Measurements from ENCODE around the gene HDGFL1. TPM values are rescaled to one million over a fixed set of nuclear protein-coding genes. Genes with fewer than 3 reads are reported as not detected.

The HDGFL1 gene
- total and polyA plus RNA-seq, 2 experiments from 2014 or later = not detected

DNA sequence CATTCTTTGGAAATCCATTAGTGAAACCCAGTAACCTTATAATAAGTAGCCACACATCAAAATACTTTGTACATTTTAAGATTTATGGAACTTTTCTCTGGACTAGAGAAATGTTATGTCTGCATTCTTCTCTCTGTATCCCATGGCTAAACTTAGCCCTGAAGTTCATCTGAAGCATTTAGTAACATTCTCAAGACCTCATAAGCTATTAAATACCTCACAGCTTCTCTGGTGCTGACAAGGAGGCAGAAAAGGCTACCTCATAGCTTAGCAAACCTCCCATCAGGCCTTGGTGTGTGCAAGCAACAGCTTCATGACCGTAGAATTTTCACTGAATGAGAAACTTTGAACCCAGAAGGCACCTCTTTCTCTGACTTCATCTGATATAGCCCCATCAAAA is 38.9 kb upstream of the HDGFL1 start:
- H3K9ac ChIP-seq = no peak overlapping the region
- H3K27me3 ChIP-seq (replicated peaks; ENCODE audit: insufficient read depth) = no peaks in the 10 kb centered on the region
- TF ChIP-seq EZH2phosphoT487 (IDR thresholded peaks at IDR 0.05; ENCODE audit: insufficient read depth, low read depth) (no peak), EZH2 (IDR thresholded peaks at IDR 0.05; ENCODE audit: insufficient read depth, poor library complexity, severe bottlenecking) (no peak)
- no peak overlapping the region for H2AFZ ChIP-seq
- H3K4me2 ChIP-seq (ENCODE audit: unreplicated experiment) = no peak overlapping the region
- no peaks in the 10 kb centered on the region for H4K20me1 ChIP-seq (ENCODE audit: insufficient read depth)
- no peak overlapping the region for H3K4me3 ChIP-seq
- H3K36me3 ChIP-seq (ENCODE audit: low read depth) = no peaks in the 10 kb centered on the region
- H3K9me3 ChIP-seq (ENCODE audit: low read depth) = no peaks in the 10 kb centered on the region
- H3K4me1 ChIP-seq (ENCODE audit: insufficient read depth) = no peaks in the 10 kb centered on the region
- WGBS, 2 experiments (ENCODE audit: low coverage in 1 of 2, low lambda C conversion rate in 2 of 2, missing lambda C conversion rate in 2 of 2) = 53 to 74% methylated on average over 1 of the region's 1 CpG
- H3K9me2 ChIP-seq (ENCODE audit: insufficient read depth) = no peaks in the 10 kb centered on the region
- no peaks in the 10 kb centered on the region for H3K79me2 ChIP-seq (ENCODE audit: insufficient read depth)
- H3K27ac ChIP-seq = no peak overlapping the region
- no peak for DNase-seq
- no peaks in the 10 kb centered on the region for H3F3A ChIP-seq (ENCODE audit: insufficient read depth)
- in situ Hi-C loops (cut with MboI) = no loop called here

- no peak overlapping the region for H3K9ac ChIP-seq
- H3K4me3 ChIP-seq = no peak overlapping the region
- no peak overlapping the region for H3K27ac ChIP-seq
- H4K20me1 ChIP-seq (ENCODE audit: insufficient read depth) = no peaks in the 10 kb centered on the region
- H3K9me3 ChIP-seq (ENCODE audit: low read depth) = no peaks in the 10 kb centered on the region
- WGBS, 2 experiments (ENCODE audit: low coverage in 1 of 2, low lambda C conversion rate in 2 of 2, missing lambda C conversion rate in 2 of 2) = 62 to 63% methylated on average over 4 of the region's 4 CpGs
- H3K27me3 ChIP-seq (replicated peaks; ENCODE audit: insufficient read depth) = no peaks in the 10 kb centered on the region
- H2AFZ ChIP-seq = no peak overlapping the region
- H3K9me2 ChIP-seq (ENCODE audit: insufficient read depth) = no peaks in the 10 kb centered on the region
- no peaks in the 10 kb centered on the region for H3K79me2 ChIP-seq (ENCODE audit: insufficient read depth)
- H3K36me3 ChIP-seq (ENCODE audit: low read depth) = no peaks in the 10 kb centered on the region
- no peaks in the 10 kb centered on the region for H3F3A ChIP-seq (ENCODE audit: insufficient read depth)
- TF ChIP-seq EZH2 (IDR thresholded peaks at IDR 0.05; ENCODE audit: insufficient read depth, poor library complexity, severe bottlenecking) = no peak
- TF ChIP-seq EZH2phosphoT487 (IDR thresholded peaks at IDR 0.05; ENCODE audit: insufficient read depth, low read depth) = no peak
- H3K4me1 ChIP-seq (ENCODE audit: insufficient read depth) = no peaks in the 10 kb centered on the region
- in situ Hi-C loops (cut with MboI) = no loop called here
- no peak for DNase-seq
- H3K4me2 ChIP-seq (ENCODE audit: unreplicated experiment) = no peak overlapping the region
These were observed 33.2 kb upstream of the HDGFL1 start for GRCh38 chr6:22536122-22536521.

GRCh38 chr6:22544476-22544875 is 24.9 kb upstream of the HDGFL1 start:
- Histone ChIP-seq H3K27ac (no peak overlapping the region), H3F3A (ENCODE audit: insufficient read depth) (no peaks in the 10 kb centered on the region), H3K27me3 (replicated peaks; ENCODE audit: insufficient read depth) (no peaks in the 10 kb centered on the region), H3K4me2 (ENCODE audit: unreplicated experiment) (no peak overlapping the region), H3K4me3 (no peak overlapping the region), H3K9me3 (ENCODE audit: low read depth) (no peaks in the 10 kb centered on the region), H4K20me1 (ENCODE audit: insufficient read depth) (no peaks in the 10 kb centered on the region), H3K4me1 (ENCODE audit: insufficient read depth) (no peaks in the 10 kb centered on the region), H3K9me2 (ENCODE audit: insufficient read depth) (no peaks in the 10 kb centered on the region), H3K79me2 (ENCODE audit: insufficient read depth) (no peaks in the 10 kb centered on the region), H2AFZ (no peak overlapping the region), H3K9ac (no peak overlapping the region), H3K36me3 (ENCODE audit: low read depth) (no peaks in the 10 kb centered on the region)
- no peak for DNase-seq
- in situ Hi-C loops (cut with MboI) = no loop called here
- TF ChIP-seq EZH2 (IDR thresholded peaks at IDR 0.05; ENCODE audit: insufficient read depth, poor library complexity, severe bottlenecking) = no peak
- TF ChIP-seq EZH2phosphoT487 (IDR thresholded peaks at IDR 0.05; ENCODE audit: insufficient read depth, low read depth) = no peak

- no peaks in the 10 kb centered on the region for H3K36me3 ChIP-seq (ENCODE audit: low read depth)
- WGBS, 2 experiments (ENCODE audit: low coverage in 1 of 2, low lambda C conversion rate in 2 of 2, missing lambda C conversion rate in 2 of 2) = 71 to 78% methylated on average over 2 of the region's 2 CpGs
- no peak overlapping the region for H3K9ac ChIP-seq
- in situ Hi-C loops (cut with MboI) = no loop called here
- no peaks in the 10 kb centered on the region for H4K20me1 ChIP-seq (ENCODE audit: insufficient read depth)
- H3K27ac ChIP-seq = no peak overlapping the region
- TF ChIP-seq EZH2 (IDR thresholded peaks at IDR 0.05; ENCODE audit: insufficient read depth, poor library complexity, severe bottlenecking) (no peak), EZH2phosphoT487 (IDR thresholded peaks at IDR 0.05; ENCODE audit: insufficient read depth, low read depth) (no peak)
- H2AFZ ChIP-seq = no peak overlapping the region
- no peak overlapping the region for H3K4me2 ChIP-seq (ENCODE audit: unreplicated experiment)
- H3K4me1 ChIP-seq (ENCODE audit: insufficient read depth) = no peaks in the 10 kb centered on the region
- no peak overlapping the region for H3K4me3 ChIP-seq
- no peak for DNase-seq
- no peaks in the 10 kb centered on the region for H3K9me2 ChIP-seq (ENCODE audit: insufficient read depth)
- no peaks in the 10 kb centered on the region for H3K79me2 ChIP-seq (ENCODE audit: insufficient read depth)
- H3K9me3 ChIP-seq (ENCODE audit: low read depth) = no peaks in the 10 kb centered on the region
- no peaks in the 10 kb centered on the region for H3F3A ChIP-seq (ENCODE audit: insufficient read depth)
- no peaks in the 10 kb centered on the region for H3K27me3 ChIP-seq (replicated peaks; ENCODE audit: insufficient read depth)
These were observed 24.3 kb upstream of the HDGFL1 start for GRCh38 chr6:22545051-22545450.

DNA sequence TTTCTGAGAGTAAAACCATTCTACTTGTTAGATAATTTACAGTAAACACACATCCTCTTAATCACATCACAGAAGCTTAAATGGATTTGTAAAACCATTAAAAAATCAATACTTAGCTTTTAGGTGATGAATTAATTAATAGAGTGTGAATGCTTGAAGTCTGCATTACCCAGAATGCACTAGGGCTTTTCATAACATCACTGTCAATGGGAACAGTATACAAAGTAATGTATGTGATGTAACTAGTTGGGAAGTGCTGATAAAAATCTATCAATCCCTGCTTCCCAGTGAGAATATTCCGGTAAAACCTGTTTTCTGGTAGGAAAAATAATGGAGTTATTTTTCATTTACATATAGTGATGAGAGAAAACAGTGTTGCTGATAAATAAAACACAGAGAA is 23.1 kb upstream of the HDGFL1 start:
- WGBS, 2 experiments (ENCODE audit: low coverage in 1 of 2, low lambda C conversion rate in 2 of 2, missing lambda C conversion rate in 2 of 2) = 71 to 87% methylated on average over 1 of the region's 1 CpG
- H3K4me3 ChIP-seq = no peak overlapping the region

More for the DNA sequence above, 23.1 kb upstream of the HDGFL1 start:
- Histone ChIP-seq H4K20me1 (ENCODE audit: insufficient read depth) (no peaks in the 10 kb centered on the region), H3K27ac (no peak overlapping the region), H3K4me2 (ENCODE audit: unreplicated experiment) (no peak overlapping the region), H3K27me3 (replicated peaks; ENCODE audit: insufficient read depth) (no peaks in the 10 kb centered on the region), H3K79me2 (ENCODE audit: insufficient read depth) (no peaks in the 10 kb centered on the region), H2AFZ (no peak overlapping the region), H3K4me1 (ENCODE audit: insufficient read depth) (no peaks in the 10 kb centered on the region), H3K9ac (no peak overlapping the region), H3K9me3 (ENCODE audit: low read depth) (no peaks in the 10 kb centered on the region), H3K9me2 (ENCODE audit: insufficient read depth) (no peaks in the 10 kb centered on the region), H3K36me3 (ENCODE audit: low read depth) (no peaks in the 10 kb centered on the region), H3F3A (ENCODE audit: insufficient read depth) (no peaks in the 10 kb centered on the region)
- TF ChIP-seq EZH2 (IDR thresholded peaks at IDR 0.05; ENCODE audit: insufficient read depth, poor library complexity, severe bottlenecking) (no peak), EZH2phosphoT487 (IDR thresholded peaks at IDR 0.05; ENCODE audit: insufficient read depth, low read depth) (no peak)
- in situ Hi-C loops (cut with MboI) = no loop called here
- no peak for DNase-seq
